Activated naive CD4-positive, alpha-beta T cell treated with anti-CD3 and anti-CD28 coated beads, Interleukin-2, amount 50 U/mL, for 72 hours (primary cell): ENCODE results near the gene PRR36. TPM values are rescaled to one million over a fixed set of nuclear protein-coding genes. Genes with fewer than 3 reads are reported as not detected.
"Not testable (repeated sequence)": the region's sequence is repeated elsewhere in the genome, so short reads cannot be mapped to it uniquely, and the experiment has no call there.

Source experiments
- ATAC-seq, 2 donors: fragments of 150-1000 bp; cut with Tn5 transposase; 2 replicates each; pipeline ENCODE4 v1.10.0; 2021; ENCODE audit warnings: mild to moderate bottlenecking in 2 of 2, moderate library complexity in 2 of 2
- DNase-seq, 2 donors: peaks; one replicate each; pipeline ENCODE4 v3.0.0; 2021 to 2022; ENCODE audit warnings: low spot score in 2 of 2
- H3K27ac Mint-ChIP-seq, 2 donors: one replicate each; pipeline ENCODE4 v1.8.0; 2022; ENCODE audit warnings: mild to moderate bottlenecking in 2 of 2, mixed read lengths in 2 of 2
- H3K36me3 Mint-ChIP-seq, 2 donors: one replicate each; pipeline ENCODE4 v1.8.0; 2022; ENCODE audit warnings: mixed read lengths in 2 of 2
- H3K9me3 Mint-ChIP-seq, 2 donors: one replicate each; pipeline ENCODE4 v1.8.0; 2022; ENCODE audit warnings: mixed read lengths in 2 of 2
- total RNA-seq, 2 donors: library from RNA; stranded (reverse); gene quantifications; one replicate each; pipeline ENCODE4 v1.2.3, GENCODE V29; 2022

Gene PRR36
- total RNA-seq, result under 1 TPM; 0.20 to 0.97 TPM

DNA sequence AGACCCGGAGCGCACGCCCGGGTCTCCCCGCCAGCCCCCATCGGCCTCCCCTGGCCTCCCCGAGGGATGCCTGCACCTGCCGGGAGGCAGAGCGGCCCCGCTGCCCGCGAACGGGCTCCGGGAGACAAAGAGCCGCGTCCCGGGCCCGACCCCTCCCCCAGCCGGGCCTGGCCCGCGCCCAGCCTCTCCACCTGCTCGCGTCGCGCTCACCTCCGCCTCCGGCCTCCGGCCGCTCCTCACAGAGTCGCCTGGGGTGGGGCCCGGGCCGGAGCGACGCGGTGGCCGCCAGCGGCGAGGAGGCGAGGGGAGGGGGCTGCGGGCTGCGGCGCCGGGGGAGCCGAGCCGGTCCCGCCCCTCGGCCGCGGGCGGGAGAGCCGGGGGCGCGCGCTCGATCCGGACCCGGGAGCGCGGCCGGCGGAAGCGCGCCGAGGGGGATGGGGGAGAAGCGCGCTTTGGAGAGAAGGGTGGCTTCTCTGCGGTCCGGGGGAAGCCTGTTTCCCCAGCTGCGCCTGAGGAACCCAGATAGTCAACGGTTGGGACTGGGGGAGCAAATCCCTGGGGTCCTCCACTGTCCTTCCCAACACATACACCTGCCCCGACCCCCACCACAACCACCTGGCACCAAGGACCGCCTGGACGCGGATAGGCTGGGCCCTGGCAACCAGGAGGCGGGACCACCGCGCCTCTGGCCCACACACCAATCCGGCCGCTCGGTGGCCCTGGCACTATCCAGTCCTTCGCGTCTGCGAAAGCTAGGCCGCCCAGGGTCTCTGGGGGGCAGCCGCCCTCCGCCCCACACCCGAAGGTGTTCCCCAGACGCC lies at the start of gene PRR36:
Gene PRR36, minus strand, starts transcription at position 315 of the 821 bp plus-strand sequence. CDS start 701 bp downstream, outside the sequence.
- no peak for DNase-seq
- Mint-ChIP-seq H3K9me3 (peaks cover 0 to 4% of the 10 kb centered on the region in 2 donors), H3K36me3 (no peaks in the 10 kb centered on the region), H3K27ac (peak within 1 kb of the TSS in 1 of 2 donors; percentile 36)
- no peak for ATAC-seq

DNA sequence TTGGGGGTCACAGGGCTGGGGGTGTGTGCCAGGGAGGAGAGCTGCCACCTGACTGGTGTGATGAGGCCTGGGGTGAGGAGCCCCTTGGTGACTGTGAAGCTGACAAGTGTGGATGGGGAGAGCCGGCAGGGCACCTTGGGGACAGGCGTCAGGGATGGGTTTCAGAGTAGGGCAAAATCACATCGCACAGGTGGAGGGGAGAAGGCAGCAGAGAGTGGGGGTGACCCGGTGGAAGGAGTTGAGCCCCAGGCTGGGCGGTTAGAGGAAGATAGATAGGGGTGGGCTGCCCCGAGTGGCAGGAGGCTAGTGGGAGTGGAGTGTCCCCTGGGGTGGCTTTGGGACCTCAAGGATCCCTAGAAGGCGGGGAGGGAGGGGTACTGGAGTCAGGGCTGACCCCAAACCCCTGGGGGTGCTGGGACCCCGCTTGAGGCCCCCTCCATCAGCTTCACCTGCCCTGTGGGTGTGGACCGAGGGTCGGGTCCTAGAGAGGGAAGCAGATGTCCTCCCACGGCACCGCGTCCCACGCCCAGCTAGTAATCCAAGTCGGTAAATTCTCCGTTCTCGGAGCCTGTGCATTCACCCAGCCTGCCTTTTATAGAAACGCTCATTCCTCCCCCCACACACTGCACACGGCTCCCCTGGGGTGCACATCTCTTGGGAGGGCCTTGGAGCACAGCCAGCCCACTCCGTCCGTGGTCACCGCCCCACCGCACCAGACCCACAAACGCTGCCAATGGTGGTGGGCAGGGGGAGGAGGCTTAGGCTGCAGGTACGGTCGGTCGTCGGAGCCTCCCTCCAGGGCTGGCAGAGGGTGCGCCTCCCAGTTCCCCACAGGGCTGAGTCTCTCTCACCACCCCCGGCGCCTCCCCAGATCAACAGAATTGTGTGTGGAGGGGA lies 49.4 kb upstream of the PRR36 start:
- peaks cover 0 to 4% of the 10 kb centered on the region in 2 donors for H3K36me3 Mint-ChIP-seq
- no peaks in the 10 kb centered on the region for H3K9me3 Mint-ChIP-seq
- H3K27ac Mint-ChIP-seq, result peak overlapping the region in 1 of 2 donors; percentile 29
- DNase-seq (no peak), ATAC-seq (no peak)

DNA sequence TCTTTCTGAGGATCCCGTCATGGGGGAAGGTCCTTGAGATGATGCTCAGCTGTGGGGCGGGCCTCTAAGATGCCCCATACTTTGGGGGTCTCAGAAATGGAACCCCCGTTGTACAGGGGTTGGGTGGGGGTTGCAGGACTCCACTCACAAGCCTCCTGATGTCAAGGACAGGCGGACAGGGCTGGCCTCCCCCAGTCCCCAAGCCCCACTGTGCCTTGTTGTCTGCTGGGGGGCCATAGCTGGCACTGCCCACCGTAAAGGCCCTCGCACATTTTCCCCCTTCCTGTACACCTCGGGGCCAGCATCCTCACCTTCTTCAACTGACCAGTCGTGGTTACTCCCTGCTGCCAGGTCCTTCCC lies 48.6 kb upstream of the PRR36 start:
- DNase-seq, result no peak
- Mint-ChIP-seq H3K9me3 (no peaks in the 10 kb centered on the region), H3K36me3 (peaks cover 0 to 4% of the 10 kb centered on the region in 2 donors), H3K27ac (no peak overlapping the region)
- ATAC-seq, result no peak

DNA sequence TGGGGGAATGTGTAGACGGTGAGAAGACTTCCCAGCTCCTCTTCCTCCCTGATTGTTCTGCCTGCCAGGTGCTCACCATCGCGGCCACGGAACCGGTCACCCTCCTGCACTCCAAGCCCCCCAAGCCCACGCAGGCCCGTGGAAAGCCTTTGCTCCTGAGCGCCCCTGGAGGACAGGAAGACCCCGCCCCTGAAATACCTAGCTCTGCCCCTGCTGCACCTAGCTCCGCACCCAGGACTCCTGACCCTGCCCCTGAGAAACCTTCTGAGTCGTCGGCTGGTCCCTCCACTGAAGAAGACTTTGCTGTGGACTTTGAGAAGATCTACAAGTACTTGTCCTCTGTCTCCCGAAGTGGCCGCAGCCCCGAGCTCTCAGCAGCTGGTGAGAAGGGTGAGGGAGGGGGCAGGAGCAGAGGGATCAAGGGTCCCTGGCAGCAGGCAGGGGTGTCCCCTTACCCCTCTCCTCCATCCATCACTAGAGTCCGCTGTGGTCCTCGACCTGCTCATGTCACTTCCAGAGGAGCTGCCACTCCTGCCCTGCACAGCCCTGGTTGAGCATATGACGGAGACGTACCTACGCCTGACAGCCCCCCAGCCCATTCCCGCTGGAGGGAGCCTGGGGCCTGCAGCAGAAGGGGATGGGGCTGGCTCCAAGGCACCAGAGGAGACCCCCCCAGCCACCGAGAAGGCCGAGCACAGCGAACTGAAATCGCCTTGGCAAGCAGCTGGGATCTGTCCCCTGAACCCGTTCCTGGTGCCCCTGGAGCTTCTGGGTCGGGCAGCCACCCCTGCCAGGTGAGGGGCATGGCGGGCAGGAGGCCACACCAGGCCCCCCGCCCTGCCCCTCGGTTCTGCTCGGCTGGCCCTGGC lies 48.0 kb upstream of the PRR36 start:
- ATAC-seq (no peak), DNase-seq (no peak)
- Mint-ChIP-seq H3K27ac (no peak overlapping the region), H3K9me3 (no peaks in the 10 kb centered on the region), H3K36me3 (peaks cover 0 to 4% of the 10 kb centered on the region in 2 donors)

DNA sequence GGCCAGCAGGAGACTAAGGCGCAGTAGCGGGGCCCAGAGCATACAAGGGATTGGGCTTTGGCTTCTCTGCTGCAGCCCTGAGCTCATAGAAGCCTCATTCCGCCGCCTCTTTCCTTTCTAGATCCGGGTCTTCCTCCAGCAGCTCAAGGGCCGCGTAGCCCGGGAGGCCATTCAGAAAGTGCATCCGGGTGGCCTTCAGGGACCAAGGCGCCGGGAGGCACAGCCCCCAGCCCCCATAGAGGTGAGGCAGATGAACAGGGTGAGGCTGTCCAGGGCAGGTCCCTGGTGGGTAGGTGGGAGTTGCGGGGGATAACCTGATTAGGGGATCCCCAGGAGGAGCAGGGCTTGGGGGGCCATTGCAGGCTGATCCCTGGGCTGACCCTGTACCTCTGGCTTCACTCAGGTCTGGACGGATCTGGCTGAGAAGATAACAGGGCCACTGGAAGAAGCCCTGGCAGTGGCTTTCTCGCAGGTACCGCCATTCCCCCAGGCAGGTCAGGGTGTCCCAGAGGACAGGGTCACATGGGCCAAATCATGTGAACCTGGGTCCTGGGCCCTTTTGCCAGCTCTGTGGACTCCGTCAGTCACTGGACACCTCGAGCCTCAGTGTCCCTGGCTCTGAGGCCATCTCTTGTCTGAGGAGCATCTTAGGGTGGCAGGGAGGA lies 47.2 kb upstream of the PRR36 start:
- peaks cover 0 to 4% of the 10 kb centered on the region in 2 donors for H3K36me3 Mint-ChIP-seq
- H3K9me3 Mint-ChIP-seq, result no peaks in the 10 kb centered on the region
- DNase-seq (no peak), ATAC-seq (no peak)
- peak overlapping the region in 1 of 2 donors; percentile 67 for H3K27ac Mint-ChIP-seq

DNA sequence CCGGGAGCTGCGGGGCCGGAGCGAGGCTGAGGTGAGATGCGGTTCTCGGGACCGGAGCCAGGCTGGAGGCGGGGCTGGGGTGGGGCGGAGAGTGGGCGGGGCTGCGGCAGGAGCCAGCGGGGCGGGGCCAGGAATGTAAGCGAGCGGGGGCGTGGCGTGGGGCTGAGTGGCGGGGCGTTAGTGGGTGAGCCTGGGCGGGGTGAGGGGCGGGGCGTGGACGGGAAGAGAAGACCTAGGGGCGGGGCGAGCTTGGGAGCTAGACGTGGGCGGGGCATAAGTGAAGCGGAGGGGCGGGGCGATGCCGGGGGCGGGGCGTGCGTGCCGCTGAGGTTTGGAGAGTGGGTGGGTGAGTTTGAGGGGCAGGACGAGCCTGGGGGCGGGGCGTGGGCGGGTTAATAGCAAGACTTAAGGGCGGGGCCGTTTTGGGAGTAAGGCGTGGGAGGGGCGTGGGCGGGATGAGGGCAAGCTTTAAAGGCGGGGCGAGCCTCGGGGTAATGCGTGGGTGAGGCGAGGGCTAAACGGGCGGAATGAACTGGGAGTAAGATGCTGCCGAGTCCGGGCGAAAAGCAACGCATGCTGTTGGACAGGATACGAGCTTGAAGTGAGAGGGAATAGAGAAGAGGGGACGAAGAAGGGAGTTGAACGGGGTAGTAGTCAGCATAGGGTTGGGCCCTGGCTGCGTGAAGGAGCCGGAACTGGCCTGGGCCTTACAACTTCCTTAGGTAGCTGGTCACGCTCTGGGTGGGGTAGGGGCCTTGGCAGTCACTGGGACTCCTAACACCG lies 46.5 kb upstream of the PRR36 start:
- H3K36me3 Mint-ChIP-seq, result peaks cover 0 to 4% of the 10 kb centered on the region in 2 donors
- H3K9me3 Mint-ChIP-seq, result no peaks in the 10 kb centered on the region
- ATAC-seq, result peak; percentile 48 to 63
- DNase-seq, result peak; percentile 93 to 96
- peak overlapping the region; percentile 67 to 73 for H3K27ac Mint-ChIP-seq

DNA sequence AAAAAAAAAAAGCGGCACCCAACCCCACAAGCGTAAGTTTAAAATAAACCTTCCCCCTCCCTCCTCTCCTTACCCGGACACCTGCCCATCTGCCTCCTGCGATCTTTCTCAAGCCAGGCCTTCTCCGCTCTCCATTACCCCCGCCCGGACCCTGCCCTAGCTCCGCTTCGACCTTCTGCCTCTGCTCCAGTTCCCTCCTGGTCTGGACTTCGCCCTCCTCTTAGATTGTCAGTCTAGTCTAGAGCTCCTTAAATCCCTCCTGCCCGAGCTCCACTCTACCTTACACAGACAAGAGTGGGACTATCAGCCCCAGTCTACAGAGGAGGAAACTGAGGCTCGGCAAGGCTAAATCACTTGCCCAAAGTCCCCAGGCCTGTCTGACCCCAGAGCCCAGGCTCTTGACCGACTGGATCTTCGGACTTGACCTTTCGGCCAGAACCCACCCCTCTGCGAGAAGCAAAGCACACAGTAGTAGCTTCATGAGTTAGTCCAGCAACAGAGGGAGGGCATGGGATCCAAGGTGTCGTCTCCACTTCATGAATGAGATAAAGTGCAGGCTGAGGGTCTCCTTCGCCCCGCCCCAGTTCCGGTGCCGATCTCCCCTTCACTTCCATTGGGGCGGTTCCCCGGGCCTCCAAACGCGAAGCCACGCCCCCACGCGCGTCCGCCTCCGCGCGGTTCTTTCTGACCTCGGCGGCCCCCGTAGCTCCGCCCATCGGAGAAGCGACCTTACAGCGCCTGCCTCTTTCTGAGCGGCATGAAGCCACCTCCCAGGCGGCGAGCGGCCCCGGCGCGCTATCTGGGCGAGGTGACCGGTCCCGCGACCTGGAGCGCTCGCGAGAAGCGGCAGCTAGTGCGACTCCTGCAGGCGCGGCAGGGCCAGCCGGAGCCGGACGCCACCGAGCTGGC lies 45.7 kb upstream of the PRR36 start, which contains the start of gene SNAPC2:
Gene SNAPC2, plus strand, starts transcription at position 729 of the 909 bp plus-strand sequence. Its CDS starts 29 bp downstream, at position 758.
- no peaks in the 10 kb centered on the region for H3K9me3 Mint-ChIP-seq
- H3K27ac Mint-ChIP-seq, result peak within 1 kb of the TSS; percentile 67 to 74
- ATAC-seq (peak; percentile 72 to 76), DNase-seq (peak; percentile 96 to 98)
- H3K36me3 Mint-ChIP-seq, result peaks cover 0 to 4% of the 10 kb centered on the region in 2 donors

DNA sequence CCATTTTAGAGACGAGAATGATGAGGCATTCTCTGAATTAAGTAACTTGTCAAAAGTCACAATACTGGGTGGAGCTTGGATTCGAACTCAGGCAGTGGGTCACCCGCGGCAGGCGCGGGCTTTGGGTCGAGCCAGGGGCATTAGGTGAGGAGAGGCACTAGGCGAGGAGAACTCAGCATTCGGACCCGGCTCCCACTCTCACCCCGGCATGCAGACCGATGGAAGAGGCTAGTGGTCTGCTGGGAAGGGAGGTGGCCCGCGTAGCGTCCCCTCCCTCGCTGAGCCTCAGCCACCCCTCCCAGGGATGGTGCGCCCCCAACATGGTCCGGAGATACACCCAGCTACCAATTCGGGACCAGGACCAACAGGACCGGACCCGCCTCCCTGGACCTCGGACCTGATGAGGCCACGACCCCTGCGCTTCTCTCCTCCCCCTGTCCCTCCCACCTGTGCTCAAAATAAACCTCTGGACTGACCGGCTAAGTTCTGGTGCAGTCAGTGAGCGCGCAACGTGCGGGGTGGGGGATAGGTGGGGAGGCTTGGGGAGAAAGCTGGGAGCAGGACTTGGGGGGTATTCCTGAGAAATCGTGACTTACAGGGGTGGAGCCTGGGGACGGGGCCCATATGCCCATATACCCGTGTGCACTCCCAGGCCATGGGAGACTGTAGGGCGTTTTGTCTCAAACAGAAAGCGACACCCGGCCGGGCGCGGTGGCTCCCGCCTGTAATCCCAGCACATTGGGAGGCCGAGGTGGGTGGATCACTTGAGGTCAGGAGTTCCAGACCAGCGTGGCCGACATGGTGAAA lies 44.6 kb upstream of the PRR36 start:
- H3K9me3 Mint-ChIP-seq, result no peaks in the 10 kb centered on the region
- H3K36me3 Mint-ChIP-seq, result peaks cover 0 to 4% of the 10 kb centered on the region in 2 donors
- H3K27ac Mint-ChIP-seq, result no peak overlapping the region
- ATAC-seq, result no peak
- DNase-seq, result no peak

DNA sequence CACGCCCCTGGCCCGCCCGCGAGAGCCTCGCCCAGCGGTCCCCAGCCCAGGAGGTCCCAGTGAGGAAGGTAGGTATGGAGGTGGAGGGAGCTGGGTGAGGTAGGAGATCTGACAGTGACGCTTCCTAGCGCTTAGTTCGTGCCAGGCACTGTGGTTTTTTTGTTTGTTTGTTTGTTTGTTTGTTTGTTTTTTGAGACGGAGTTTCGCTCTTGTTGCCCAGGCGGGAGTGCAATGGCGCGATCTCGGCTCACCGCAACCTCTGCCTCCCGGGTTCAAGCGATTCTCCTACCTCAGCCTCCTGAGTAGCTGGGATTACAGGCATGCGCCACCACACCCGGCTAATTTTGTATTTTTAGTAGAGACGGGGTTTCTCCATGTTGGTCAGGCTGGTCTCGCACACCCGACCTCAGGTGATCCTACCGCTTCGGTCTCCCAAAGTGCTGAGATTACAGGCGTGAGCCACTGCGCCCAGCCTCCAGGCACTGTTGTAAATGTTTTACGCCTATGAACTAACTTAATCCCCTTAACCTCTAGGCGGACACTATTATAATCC lies 43.9 kb upstream of the PRR36 start:
- H3K27ac Mint-ChIP-seq, DNase-seq, H3K36me3 Mint-ChIP-seq, H3K9me3 Mint-ChIP-seq, ATAC-seq: not testable (repeated sequence)

DNA sequence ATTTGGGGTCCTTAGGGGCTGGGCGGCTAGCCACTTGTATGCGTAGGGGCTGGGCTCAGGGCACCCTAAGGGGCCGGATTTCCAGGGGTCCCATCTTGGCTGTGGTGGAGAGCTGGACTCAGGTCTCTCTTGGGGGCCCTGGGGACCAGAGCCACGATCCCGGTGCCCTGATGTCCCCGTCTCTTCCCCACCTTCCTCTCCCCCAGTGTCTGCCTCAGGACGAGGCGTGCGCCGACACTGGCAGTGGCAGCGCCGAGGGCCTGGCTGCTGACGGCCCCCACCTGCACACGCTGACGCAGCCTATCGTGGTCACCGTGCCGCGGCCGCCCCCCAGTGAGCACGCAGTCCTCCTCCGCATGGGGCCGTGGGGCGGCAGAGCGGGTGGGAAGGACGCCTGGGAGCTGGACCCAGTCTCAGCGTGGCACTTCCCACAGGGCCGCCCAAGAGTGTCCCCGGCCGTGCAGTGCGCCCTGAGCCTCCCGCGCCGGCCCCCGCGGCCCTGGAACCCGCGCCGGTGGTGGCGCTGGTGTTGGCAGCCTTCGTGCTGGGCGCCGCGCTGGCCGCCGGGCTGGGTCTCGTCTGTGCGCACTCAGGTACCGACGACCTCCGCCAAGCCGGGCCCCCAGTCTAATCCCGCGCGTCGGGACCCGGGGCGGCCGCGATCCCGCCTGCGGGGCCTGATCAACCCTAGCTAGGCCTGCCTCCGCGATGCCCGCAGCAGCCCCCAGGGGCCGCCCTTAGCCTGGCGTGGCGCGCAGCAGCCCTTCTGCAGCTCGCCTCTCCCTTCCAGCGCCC lies 43.3 kb upstream of the PRR36 start:
- Mint-ChIP-seq H3K36me3 (peaks cover 4 to 5% of the 10 kb centered on the region in 2 donors), H3K27ac (no peak overlapping the region), H3K9me3 (no peaks in the 10 kb centered on the region)
- DNase-seq (peak in 1 of 2 donors; percentile 68), ATAC-seq (peak; percentile 17 to 37)

DNA sequence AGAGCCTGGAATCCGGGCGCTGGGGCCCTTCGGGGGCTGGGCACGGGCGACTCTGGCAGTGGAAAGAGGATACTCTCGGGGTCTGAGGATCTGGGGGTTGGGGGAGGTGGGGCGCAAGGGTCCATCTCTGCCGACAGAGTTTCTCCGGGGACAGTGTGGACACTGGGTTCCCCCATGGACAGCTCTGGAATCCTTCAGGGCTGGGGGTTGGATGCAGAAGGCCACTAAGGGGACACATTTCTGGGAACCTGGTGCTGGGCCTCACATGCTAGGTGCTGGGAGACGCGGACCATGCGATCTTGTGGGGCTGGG lies 42.7 kb upstream of the PRR36 start:
- Mint-ChIP-seq H3K27ac (no peak overlapping the region), H3K9me3 (no peaks in the 10 kb centered on the region), H3K36me3 (peaks cover 4 to 5% of the 10 kb centered on the region in 2 donors)
- DNase-seq, result no peak
- ATAC-seq, result no peak

DNA sequence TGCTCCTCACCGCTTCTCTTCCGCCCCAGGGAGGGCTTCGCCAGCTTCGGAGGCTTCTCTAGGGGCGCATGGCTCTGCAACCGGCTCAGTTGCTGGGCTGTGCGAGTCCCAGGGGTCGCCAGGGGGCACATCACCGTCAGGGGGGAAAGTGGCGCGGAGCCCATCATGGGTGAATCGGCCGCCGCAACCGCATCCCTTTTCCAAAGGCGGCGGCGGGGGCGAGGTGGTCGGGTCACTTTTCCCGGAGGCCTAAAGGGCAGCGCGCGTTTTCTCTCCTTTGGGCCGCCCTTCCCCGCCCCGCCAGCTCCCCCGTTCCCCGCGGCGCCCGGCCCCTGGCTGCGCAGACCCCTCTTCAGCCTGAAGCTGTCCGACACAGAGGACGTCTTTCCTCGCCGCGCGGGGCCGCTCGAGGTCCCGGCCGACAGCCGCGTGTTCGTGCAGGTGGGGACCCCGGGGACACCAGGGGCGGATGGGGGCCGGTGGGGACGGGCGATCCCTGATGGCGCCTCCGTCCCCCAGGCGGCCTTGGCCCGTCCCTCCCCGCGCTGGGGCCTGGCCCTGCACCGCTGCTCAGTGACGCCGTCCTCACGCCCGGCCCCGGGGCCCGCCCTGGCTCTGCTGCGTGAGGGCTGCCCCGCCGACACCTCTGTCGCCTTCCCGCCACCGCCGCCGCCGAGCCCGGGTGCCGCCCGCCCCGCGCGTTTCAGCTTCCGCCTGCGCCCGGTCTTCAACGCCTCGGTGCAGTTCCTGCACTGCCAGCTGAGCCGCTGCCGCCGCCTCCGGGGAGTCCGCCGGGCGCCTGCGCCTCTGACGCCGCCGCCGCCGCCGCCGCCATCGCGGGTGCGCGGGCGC lies 42.1 kb upstream of the PRR36 start:
- peaks cover 4 to 5% of the 10 kb centered on the region in 2 donors for H3K36me3 Mint-ChIP-seq
- no peak overlapping the region for H3K27ac Mint-ChIP-seq
- DNase-seq (peak in 1 of 2 donors; percentile 71), ATAC-seq (peak; percentile 23 to 25)
- H3K9me3 Mint-ChIP-seq, result no peaks in the 10 kb centered on the region
